Hepatocyte (in vitro differentiated cells): Measurements from ENCODE around the gene NKIRAS1. TPM values are rescaled to one million over a fixed set of nuclear protein-coding genes. Genes with fewer than 3 reads are reported as not detected.

Source experiments
- DNase-seq: peaks from one replicate; pipeline ENCODE4 v3.0.0-alpha.2; 2016; ENCODE audit warnings: low spot score
- H2AFZ ChIP-seq: fragments of 200-600 bp; sonication (generic); 2 replicates; pipeline ENCODE4 v1.6.0; 2016; ENCODE audit warnings: antibody characterized with exemption, mild to moderate bottlenecking
- H3K27ac ChIP-seq: fragments of 200-600 bp; sonication (generic); 2 replicates; pipeline ENCODE4 v1.5.1; 2016; ENCODE audit warnings: mild to moderate bottlenecking
- H3K27me3 ChIP-seq: fragments of 200-600 bp; sonication (generic); 2 replicates; pipeline ENCODE4 v1.6.1; 2016
- H3K36me3 ChIP-seq: fragments of 200-600 bp; sonication (generic); replicated peaks from 2 replicates; pipeline ENCODE4 v1.5.1; 2016; ENCODE audit warnings: low read depth; ENCODE audit not compliant: insufficient read depth
- H3K4me1 ChIP-seq: fragments of 200-600 bp; sonication (generic); 2 replicates; pipeline ENCODE4 v1.5.1; 2016; ENCODE audit warnings: mild to moderate bottlenecking, moderate library complexity; ENCODE audit not compliant: insufficient read depth
- H3K4me2 ChIP-seq: fragments of 200-600 bp; sonication (generic); 2 replicates; pipeline ENCODE4 v1.6.0; 2016
- H3K4me3 ChIP-seq: fragments of 200-600 bp; sonication (generic); 2 replicates; pipeline ENCODE4 v1.5.1; 2016; ENCODE audit warnings: mild to moderate bottlenecking
- H3K79me2 ChIP-seq: fragments of 200-600 bp; sonication (generic); 2 replicates; pipeline ENCODE4 v1.6.0; 2017; ENCODE audit warnings: mild to moderate bottlenecking
- H3K9me2 ChIP-seq: fragments of 200-600 bp; sonication (generic); replicated peaks from 2 replicates; pipeline ENCODE4 v1.6.0; 2017; ENCODE audit warnings: mild to moderate bottlenecking; ENCODE audit not compliant: insufficient read depth
- H3K9me3 ChIP-seq: fragments of 200-600 bp; sonication (generic); 2 replicates; pipeline ENCODE4 v1.5.1; 2016; ENCODE audit warnings: low read depth, mild to moderate bottlenecking
- H4K20me1 ChIP-seq: fragments of 200-600 bp; sonication (generic); 2 replicates; pipeline ENCODE4 v1.6.0; 2016; ENCODE audit warnings: mild to moderate bottlenecking; ENCODE audit not compliant: insufficient read depth, poor library complexity, severe bottlenecking
- CTCF ChIP-seq: fragments of 200-600 bp; sonication (generic); IDR thresholded peaks from 2 replicates; pipeline ENCODE4 v1.5.1; 2016; ENCODE audit warnings: antibody characterized with exemption, mild to moderate bottlenecking; ENCODE audit not compliant: poor library complexity
- EZH2 ChIP-seq: fragments of 200-600 bp; sonication (generic); IDR thresholded peaks from 2 replicates; pipeline ENCODE4 v1.6.1; 2016; ENCODE audit warnings: antibody characterized with exemption, mild to moderate bottlenecking, borderline replicate concordance
- EZH2phosphoT487 ChIP-seq: fragments of 200-600 bp; sonication (generic); IDR thresholded peaks from one replicate; pipeline ENCODE4 v1.6.1; 2018; ENCODE audit warnings: antibody characterized with exemption, mild to moderate bottlenecking, low read depth, moderate library complexity; ENCODE audit not compliant: unreplicated experiment, severe bottlenecking
- WGBS: methylation state at CpG from one replicate; pipeline ENCODE4 v1.1.6; 2016; ENCODE audit warnings: low lambda C conversion rate; ENCODE audit errors: missing lambda C conversion rate; 5-methylcytosine and 5-hydroxymethylcytosine counted together
- polyA plus RNA-seq: library from polyadenylated mRNA; unstranded; fragments of >200 nt; fragmentation: Nextera tagmentation; extraction: Ambion mirVana; gene quantifications from 2 replicates; pipeline ENCODE4 v1.2.1, GENCODE V29; 2016
- total RNA-seq: library from RNA; depleted of rRNA; stranded (reverse); fragments of >200 nt; gene quantifications from 2 replicates; pipeline ENCODE4 v1.2.3, GENCODE V29; 2014

The NKIRAS1 gene
- total and polyA plus RNA-seq, 2 experiments from 2014 or later: 16.9 to 19.8 TPM

- Histone ChIP-seq H3K4me3 (no peak overlapping the region), H3K27me3 (no peaks in the 10 kb centered on the region), H3K9me3 (no peaks in the 10 kb centered on the region), H2AFZ (no peak overlapping the region), H3K4me1 (no peaks in the 10 kb centered on the region), H3K4me2 (no peak overlapping the region), H3K9me2 (no peaks in the 10 kb centered on the region), H4K20me1 (peaks cover 19% of the 10 kb centered on the region), H3K27ac (no peak overlapping the region), H3K79me2 (peaks cover 35% of the 10 kb centered on the region), H3K36me3 (no peaks in the 10 kb centered on the region)
- WGBS: 95% methylated on average over 2 of the region's 2 CpGs
- no peak for TF ChIP-seq EZH2
- TF ChIP-seq EZH2phosphoT487: no peak
- no peak for TF ChIP-seq CTCF
- DNase-seq: no peak
Measured at GRCh38 chr3:23889386-23889785, 27.4 kb downstream of the NKIRAS1 start.

- Histone ChIP-seq H2AFZ (no peak overlapping the region), H4K20me1 (peaks cover 19% of the 10 kb centered on the region), H3K4me2 (no peak overlapping the region), H3K9me2 (no peaks in the 10 kb centered on the region), H3K4me1 (no peaks in the 10 kb centered on the region), H3K4me3 (no peak overlapping the region), H3K9me3 (no peaks in the 10 kb centered on the region), H3K36me3 (no peaks in the 10 kb centered on the region), H3K27me3 (no peaks in the 10 kb centered on the region), H3K79me2 (peaks cover 41% of the 10 kb centered on the region), H3K27ac (no peak overlapping the region)
- TF ChIP-seq CTCF: peak; percentile 73
- no peak for TF ChIP-seq EZH2
- no peak for TF ChIP-seq EZH2phosphoT487
- 69% methylated on average over 3 of the region's 3 CpGs for WGBS
- peak; percentile 35 for DNase-seq
Measured at GRCh38 chr3:23888617-23889228, 28.1 kb downstream of the NKIRAS1 start.

- H3K4me1 ChIP-seq: no peaks in the 10 kb centered on the region
- no peaks in the 10 kb centered on the region for H3K27me3 ChIP-seq
- no peaks in the 10 kb centered on the region for H3K9me2 ChIP-seq
- H3K9me3 ChIP-seq: no peaks in the 10 kb centered on the region
- H3K4me2 ChIP-seq: no peak overlapping the region
- peaks cover 51% of the 10 kb centered on the region for H3K79me2 ChIP-seq
- peaks cover 19% of the 10 kb centered on the region for H4K20me1 ChIP-seq
- H3K27ac ChIP-seq: no peak overlapping the region
- 100% methylated on average over 3 of the region's 3 CpGs for WGBS
- H3K36me3 ChIP-seq: no peaks in the 10 kb centered on the region
- no peak for TF ChIP-seq CTCF
- TF ChIP-seq EZH2: no peak
- TF ChIP-seq EZH2phosphoT487: no peak
- no peak for DNase-seq
- H2AFZ ChIP-seq: no peak overlapping the region
- H3K4me3 ChIP-seq: no peak overlapping the region
Measured at GRCh38 chr3:23886311-23886710, 30.5 kb downstream of the NKIRAS1 start.
